SK-N-MC (cell line): ENCODE measurements around the gene SLC4A8.

Experiments used
- DNase-seq: peaks from one replicate; pipeline ENCODE4 v3.0.0-alpha.2; 2011; ENCODE audit warnings: low read depth, low spot score
- H3K27ac ChIP-seq: fragments of 200-600 bp; sonication (generic); 2 replicates; pipeline ENCODE4 v1.5.1; 2016; ENCODE audit warnings: mixed run types
- H3K36me3 ChIP-seq: fragments of 200-600 bp; sonication (generic); 2 replicates; pipeline ENCODE4 v1.6.1; 2017; ENCODE audit warnings: antibody characterized with exemption, low read length, mixed read lengths; ENCODE audit not compliant: insufficient read depth
- H3K4me3 ChIP-seq: fragments of 200-600 bp; sonication (generic); 2 replicates; pipeline ENCODE4 v1.5.1; 2016
- H3K9ac ChIP-seq: fragments of 200-600 bp; sonication (generic); 2 replicates; pipeline ENCODE4 v1.8.0; 2017; ENCODE audit warnings: mixed run types, mixed read lengths; ENCODE audit not compliant: insufficient read length
- H3K9me3 ChIP-seq: fragments of 200-600 bp; sonication (generic); 2 replicates; pipeline ENCODE4 v1.6.1; 2017; ENCODE audit warnings: low read depth, mild to moderate bottlenecking, antibody characterized with exemption, low read length, moderate library complexity, mixed read lengths
- EZH2 ChIP-seq: fragments of 200-600 bp; sonication (generic); IDR thresholded peaks from one replicate; pipeline ENCODE4 v1.6.1; 2017; ENCODE audit warnings: antibody characterized with exemption
- FOXP2 ChIP-seq: optimal IDR thresholded peaks from 2 replicates; pipeline ENCODE3; 2011; ENCODE audit warnings: mild to moderate bottlenecking, moderate library complexity; ENCODE audit not compliant: insufficient read depth; ENCODE audit errors: extremely low read length, control extremely low read depth
- POLR2AphosphoS5 ChIP-seq: IDR thresholded peaks from 2 replicates; pipeline ENCODE4 v1.6.1; 2012; ENCODE audit warnings: mild to moderate bottlenecking, low read depth, low read length, borderline replicate concordance

SLC4A8 gene

GRCh38 chr12:51401486-51401885 lies 23.1 kb upstream of the SLC4A8 start:
- Histone ChIP-seq H3K9ac (no peak overlapping the region), H3K9me3 (no peaks in the 10 kb centered on the region), H3K4me3 (no peak overlapping the region), H3K36me3 (no peaks in the 10 kb centered on the region), H3K27ac (no peak overlapping the region)
- TF ChIP-seq EZH2, result no peak
- no peak for TF ChIP-seq FOXP2
- TF ChIP-seq POLR2AphosphoS5, result no peak
- no peak for DNase-seq

- TF ChIP-seq POLR2AphosphoS5 (no peak), EZH2 (no peak), FOXP2 (no peak)
- Histone ChIP-seq H3K4me3 (no peak overlapping the region), H3K36me3 (no peaks in the 10 kb centered on the region), H3K9me3 (no peaks in the 10 kb centered on the region), H3K9ac (no peak overlapping the region), H3K27ac (no peak overlapping the region)
- no peak for DNase-seq
These were observed 22.7 kb upstream of the SLC4A8 start for GRCh38 chr12:51401900-51402299.

GRCh38 chr12:51403159-51403558 lies 21.5 kb upstream of the SLC4A8 start:
- DNase-seq, result no peak

GRCh38 chr12:51403681-51404136 lies 20.9 kb upstream of the SLC4A8 start:
- no peaks in the 10 kb centered on the region for H3K9me3 ChIP-seq
- H3K36me3 ChIP-seq, result no peaks in the 10 kb centered on the region
- DNase-seq, result no peak
- H3K9ac ChIP-seq, result no peak overlapping the region
- H3K4me3 ChIP-seq, result no peak overlapping the region
- TF ChIP-seq EZH2 (no peak), POLR2AphosphoS5 (no peak)
- H3K27ac ChIP-seq, result no peak overlapping the region

More at GRCh38 chr12:51403159-51403558, 21.5 kb upstream of the SLC4A8 start:
- TF ChIP-seq EZH2, result no peak
- TF ChIP-seq POLR2AphosphoS5, result no peak
- TF ChIP-seq FOXP2, result no peak
- H3K9ac ChIP-seq, result no peak overlapping the region
- no peak overlapping the region for H3K4me3 ChIP-seq
- H3K9me3 ChIP-seq, result no peaks in the 10 kb centered on the region
- no peak overlapping the region for H3K27ac ChIP-seq
- H3K36me3 ChIP-seq, result no peaks in the 10 kb centered on the region

- no peak overlapping the region for H3K27ac ChIP-seq
- H3K4me3 ChIP-seq, result no peak overlapping the region
- TF ChIP-seq EZH2 (no peak), FOXP2 (no peak), POLR2AphosphoS5 (no peak)
- DNase-seq, result no peak
- no peak overlapping the region for H3K9ac ChIP-seq
- H3K9me3 ChIP-seq, result no peaks in the 10 kb centered on the region
- no peaks in the 10 kb centered on the region for H3K36me3 ChIP-seq
These were observed 20.0 kb upstream of the SLC4A8 start for GRCh38 chr12:51404627-51405026.

GRCh38 chr12:51405801-51406207 lies 18.8 kb upstream of the SLC4A8 start:
- Histone ChIP-seq H3K9ac (no peak overlapping the region), H3K4me3 (no peak overlapping the region), H3K9me3 (no peaks in the 10 kb centered on the region), H3K36me3 (no peaks in the 10 kb centered on the region), H3K27ac (no peak overlapping the region)
- DNase-seq, result no peak
- TF ChIP-seq FOXP2 (no peak), EZH2 (no peak), POLR2AphosphoS5 (no peak)

GRCh38 chr12:51406290-51406689 lies 18.3 kb upstream of the SLC4A8 start:
- Histone ChIP-seq H3K36me3 (no peaks in the 10 kb centered on the region), H3K27ac (no peak overlapping the region), H3K4me3 (no peak overlapping the region), H3K9ac (no peak overlapping the region), H3K9me3 (no peaks in the 10 kb centered on the region)
- TF ChIP-seq FOXP2 (no peak), EZH2 (no peak), POLR2AphosphoS5 (no peak)
- DNase-seq, result no peak

- Histone ChIP-seq H3K9me3 (no peaks in the 10 kb centered on the region), H3K36me3 (no peaks in the 10 kb centered on the region), H3K4me3 (no peak overlapping the region), H3K9ac (no peak overlapping the region), H3K27ac (no peak overlapping the region)
- TF ChIP-seq FOXP2 (no peak), EZH2 (no peak), POLR2AphosphoS5 (no peak)
- DNase-seq, result no peak
These were observed 17.8 kb upstream of the SLC4A8 start for GRCh38 chr12:51406859-51407258.

GRCh38 chr12:51407604-51408003 lies 17.0 kb upstream of the SLC4A8 start:
- TF ChIP-seq POLR2AphosphoS5 (no peak), EZH2 (no peak), FOXP2 (no peak)
- Histone ChIP-seq H3K9ac (no peak overlapping the region), H3K4me3 (no peak overlapping the region), H3K9me3 (no peaks in the 10 kb centered on the region), H3K27ac (no peak overlapping the region), H3K36me3 (no peaks in the 10 kb centered on the region)
- DNase-seq, result no peak
